Skin epidermis (tissue), 12 donors: ENCODE results near the gene IGDCC3.

Experiments used
- H3K27ac ChIP-seq, 21 experiments: fragments of 200-600 bp; sonication (generic) in 11 of 21; one replicate each; pipeline ENCODE4 v1.5.0; 2020; ENCODE audit warnings: mild to moderate bottlenecking in 3 of 21, inconsistent platforms in 2 of 21, moderate library complexity in 2 of 21
- H3K4me3 ChIP-seq, 7 experiments: fragments of 200-600 bp; sonication (generic) in 2 of 7; one replicate each; pipeline ENCODE4 v1.5.0; 2020; ENCODE audit warnings: inconsistent platforms in 2 of 7, mild to moderate bottlenecking in 2 of 7, moderate library complexity in 1 of 7

IGDCC3 gene

DNA sequence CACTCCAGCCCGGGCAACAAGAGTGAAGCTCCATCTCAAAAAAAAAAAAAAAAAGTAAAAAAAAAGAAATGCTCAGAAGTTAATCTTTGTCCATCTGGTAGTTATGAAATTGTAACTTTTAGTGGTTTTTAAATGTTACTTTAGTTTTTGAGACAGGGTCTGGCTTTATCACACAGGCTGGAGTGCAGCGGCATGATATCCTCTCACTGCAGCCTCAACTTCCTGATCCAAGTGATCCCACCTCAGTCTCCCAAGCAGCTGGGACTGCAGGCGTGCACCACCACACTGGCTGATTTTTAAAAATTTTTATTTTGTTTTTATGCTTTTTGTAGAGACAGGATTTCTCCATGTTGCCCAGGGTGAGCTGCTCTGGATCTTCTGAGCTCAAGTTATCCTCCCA lies 72.0 kb downstream of the IGDCC3 start:
- Histone ChIP-seq H3K27ac (peak overlapping the region in 1 of 21 experiments; percentile 94), H3K4me3 (no peak overlapping the region)

DNA sequence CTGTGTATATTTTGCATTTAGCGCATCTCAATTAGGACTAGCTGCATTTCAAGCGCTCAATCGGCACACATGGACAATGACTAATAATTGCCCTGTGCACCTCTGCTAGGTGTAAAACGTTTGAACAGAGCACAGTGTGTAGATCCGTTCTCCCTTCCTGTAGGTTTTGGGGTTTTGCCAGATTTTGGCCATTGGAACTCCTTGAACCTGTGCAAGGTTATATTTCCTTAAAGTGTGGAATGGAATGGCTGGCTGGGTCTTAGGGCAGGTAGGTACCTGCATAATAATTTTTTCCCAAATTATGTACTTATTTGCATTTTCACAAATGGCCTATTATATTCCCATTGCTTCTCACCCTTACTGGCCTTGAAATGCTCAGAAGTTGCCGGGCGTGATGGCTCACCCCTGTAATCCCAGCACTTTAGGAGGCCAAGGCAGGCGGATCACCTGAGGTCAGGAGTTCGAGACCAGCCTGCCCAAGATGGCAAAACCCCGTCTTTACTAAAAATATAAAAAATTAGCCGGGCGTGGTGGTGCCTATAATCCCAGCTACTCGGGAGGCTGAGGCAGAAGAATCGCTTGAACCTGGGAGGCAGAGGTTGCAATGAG lies 72.5 kb downstream of the IGDCC3 start:
- peak overlapping the region in 20 of 21 experiments; percentile 72 to 98 (median 90) for H3K27ac ChIP-seq
- H3K4me3 ChIP-seq: peak overlapping the region in 2 of 7 experiments; percentile 52 to 53

DNA sequence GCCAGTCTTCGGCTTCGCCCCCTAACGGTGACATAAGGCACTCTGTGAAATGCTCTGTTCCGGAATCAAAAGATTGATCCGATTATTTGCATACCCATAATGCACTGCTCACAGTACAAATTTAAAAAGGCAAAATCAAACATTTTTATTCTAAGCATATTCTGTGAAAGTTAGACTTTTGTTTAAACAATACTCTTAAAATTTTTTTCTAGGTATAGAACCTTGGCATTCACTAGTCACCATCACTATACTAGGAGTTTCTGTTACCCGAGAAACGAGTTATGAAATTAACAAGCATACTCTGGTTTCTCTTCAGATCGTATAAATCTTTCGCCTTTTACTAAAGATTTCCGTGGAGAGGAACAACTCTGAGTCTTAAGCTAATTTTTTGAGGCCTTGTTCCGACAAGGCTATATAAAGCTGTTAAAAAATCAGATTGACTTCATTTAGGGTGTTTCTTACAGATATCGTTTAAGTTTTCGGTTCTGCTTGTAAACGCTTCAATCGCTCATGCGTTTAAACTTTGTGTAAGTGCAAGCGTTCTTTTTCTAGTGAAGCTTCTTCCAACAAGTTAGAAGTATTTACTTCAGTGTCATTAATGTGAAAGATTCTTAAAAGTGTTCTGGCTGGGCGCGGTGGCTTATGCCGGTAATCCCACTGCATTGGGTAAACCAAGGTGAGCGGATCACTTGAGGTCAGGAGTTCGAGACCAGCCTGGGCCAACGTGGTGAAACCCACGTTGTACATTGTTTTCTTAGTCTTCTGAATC lies 73.2 kb downstream of the IGDCC3 start, which contains the start of gene RNU5B-1:
RNU5B-1 (plus strand) TSS at position 297 of the 769 bp plus-strand sequence.
- peak within 1 kb of the TSS; percentile 16 to 98 (median 90) for H3K27ac ChIP-seq
- peak within 1 kb of the TSS; percentile 32 to 53 (median 46) for H3K4me3 ChIP-seq

DNA sequence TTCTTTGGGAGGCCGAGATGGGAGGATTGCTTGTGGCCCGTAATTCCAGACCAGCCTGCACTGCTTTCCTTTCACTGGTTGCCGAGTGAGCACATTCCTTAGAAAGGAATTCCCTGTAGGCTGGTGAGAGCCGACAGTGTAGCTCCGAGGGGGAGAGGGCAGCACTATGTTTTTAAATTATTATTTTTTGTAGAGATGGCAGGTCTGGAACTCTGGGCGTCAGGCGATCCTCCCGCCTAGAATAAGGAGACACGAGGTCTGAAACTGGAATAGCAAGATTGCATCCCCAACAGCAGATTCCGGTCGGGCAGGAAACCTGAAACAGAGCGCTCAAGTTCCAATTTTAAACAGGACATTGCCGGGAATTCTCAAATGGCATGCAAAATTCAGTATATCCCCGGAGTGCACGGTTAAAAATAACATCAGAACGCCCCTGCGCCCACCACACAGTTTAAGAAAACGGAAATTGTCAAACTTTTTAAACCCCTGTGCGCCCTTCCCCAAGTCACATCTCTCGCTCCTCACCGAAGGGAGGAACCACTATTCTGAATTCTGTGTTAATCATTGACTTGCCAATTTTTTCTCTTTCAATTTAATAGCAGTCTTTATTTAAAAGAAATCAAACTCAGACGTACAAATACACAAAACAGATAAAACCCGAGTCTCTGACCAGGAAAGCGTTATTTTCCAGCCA lies 74.0 kb downstream of the IGDCC3 start:
- H3K4me3 ChIP-seq: peak overlapping the region; percentile 32 to 53 (median 46)

DNA sequence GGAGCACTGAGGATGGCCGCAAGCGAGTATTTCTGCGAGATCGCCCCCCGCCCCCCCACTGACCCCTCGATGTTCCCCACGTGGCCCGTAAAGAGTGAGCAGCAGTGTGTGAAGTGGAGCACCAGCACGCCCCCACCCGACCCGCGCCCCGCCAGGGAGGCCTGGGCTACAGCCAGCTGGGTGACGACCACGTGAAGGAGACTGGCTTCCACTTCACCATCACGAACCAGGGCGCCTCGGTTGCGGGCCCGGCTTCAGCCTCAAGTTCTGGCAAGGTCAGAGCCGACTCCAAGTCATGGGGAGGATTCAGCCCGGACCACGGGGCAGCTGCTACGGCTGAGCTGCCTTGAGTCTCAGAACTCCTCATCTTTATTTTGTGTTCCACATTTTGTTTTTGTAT lies 75.7 kb downstream of the IGDCC3 start:
- no peak overlapping the region for H3K27ac ChIP-seq
- no peak overlapping the region for H3K4me3 ChIP-seq

More for the DNA sequence above, 74.0 kb downstream of the IGDCC3 start:
- peak overlapping the region; percentile 16 to 98 (median 90) for H3K27ac ChIP-seq

DNA sequence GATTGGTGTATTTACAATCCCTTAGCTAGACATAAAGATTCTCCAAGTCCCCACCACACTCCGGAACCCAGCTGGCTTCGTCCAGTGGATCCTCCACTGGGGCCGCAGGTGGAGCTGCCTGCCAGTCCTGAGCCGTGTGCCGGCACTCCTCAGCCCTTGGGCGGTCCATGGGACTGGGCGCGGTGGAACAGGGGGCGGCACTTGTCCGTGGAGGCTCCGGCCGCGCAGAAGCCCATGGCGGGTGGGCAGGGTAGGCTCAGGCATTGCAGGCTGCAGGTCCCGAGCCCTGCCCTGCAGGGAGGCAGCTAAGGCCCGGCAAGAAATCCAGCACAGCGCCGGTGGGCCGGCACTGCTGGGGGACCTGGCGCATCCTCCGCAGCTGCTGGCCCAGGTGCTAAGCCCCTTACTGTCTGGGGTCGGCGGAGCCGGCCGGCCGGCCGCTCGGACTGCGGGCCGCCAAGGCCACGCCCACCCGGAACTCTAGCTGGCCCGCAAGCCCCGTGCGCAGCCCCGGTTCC lies 76.8 kb downstream of the IGDCC3 start:
- H3K27ac ChIP-seq: no peak overlapping the region
- H3K4me3 ChIP-seq: no peak overlapping the region

DNA sequence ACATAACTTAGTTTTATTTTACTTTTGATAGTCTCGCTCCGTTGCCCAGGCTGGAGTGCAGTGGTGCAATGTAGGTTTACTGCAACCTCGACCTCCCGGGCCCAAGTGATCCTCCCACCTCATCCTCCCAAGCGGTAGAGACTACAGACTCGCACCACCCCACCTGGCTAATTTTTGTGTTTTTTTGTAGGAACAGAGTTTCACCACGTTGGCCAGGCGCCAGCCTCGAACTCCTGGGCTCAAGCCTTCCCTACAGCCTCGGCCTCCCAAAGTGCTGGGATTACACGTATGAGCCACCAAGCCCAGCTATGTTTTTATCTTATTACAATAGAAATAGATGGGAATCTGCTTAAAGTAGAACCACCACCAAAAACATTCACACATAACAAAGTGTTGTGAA lies 79.1 kb downstream of the IGDCC3 start:
- H3K27ac ChIP-seq: peak overlapping the region in 1 of 21 experiments; percentile 76

DNA sequence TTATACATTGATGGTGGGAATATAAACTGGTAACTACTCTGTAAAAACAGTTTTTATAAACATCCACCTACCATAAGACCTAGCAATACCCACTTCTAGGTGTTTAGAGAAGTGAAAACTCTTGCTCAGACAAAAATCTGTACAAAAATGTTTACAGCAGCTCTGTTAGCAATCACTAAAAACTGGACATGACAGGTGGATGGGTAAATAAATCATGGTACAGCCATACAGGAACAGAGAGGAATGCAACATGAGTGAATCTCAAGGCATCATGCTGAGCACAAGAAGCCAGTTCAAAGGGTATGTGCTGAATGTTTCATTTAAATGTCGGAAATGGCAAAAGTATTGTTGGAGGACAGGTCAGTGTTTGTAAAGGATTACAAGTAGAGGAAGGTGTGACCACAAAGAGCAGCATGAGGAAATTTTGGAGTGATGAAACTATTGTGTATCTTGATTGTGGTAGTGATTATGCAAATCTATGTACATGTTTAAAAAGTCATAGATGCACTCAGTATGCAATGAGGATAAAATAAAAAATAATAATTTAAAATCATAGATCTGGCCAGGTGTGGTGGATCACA lies 84.8 kb downstream of the IGDCC3 start:
- Histone ChIP-seq H3K27ac (no peak overlapping the region), H3K4me3 (no peak overlapping the region)

More for the DNA sequence above, 79.1 kb downstream of the IGDCC3 start:
- H3K4me3 ChIP-seq: no peak overlapping the region

DNA sequence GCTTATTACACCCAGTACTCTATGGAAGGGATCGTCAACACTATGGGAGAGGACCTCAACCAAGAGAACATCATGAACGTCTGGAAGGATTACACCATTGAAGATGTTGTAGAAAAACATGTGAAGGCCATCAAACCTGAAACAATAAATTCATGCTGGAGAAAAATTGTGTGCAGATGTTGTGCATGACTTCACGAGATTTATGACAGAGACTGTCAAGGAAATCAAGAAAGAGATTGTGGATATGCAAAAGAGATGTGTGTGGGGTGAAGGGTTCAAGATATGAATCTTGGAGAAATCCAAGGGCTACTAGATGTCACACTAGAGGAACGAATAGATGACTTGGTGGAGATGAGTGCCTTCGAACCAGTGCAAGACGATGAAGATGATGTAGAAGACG lies 87.6 kb downstream of the IGDCC3 start:
- no peak overlapping the region for H3K4me3 ChIP-seq

DNA sequence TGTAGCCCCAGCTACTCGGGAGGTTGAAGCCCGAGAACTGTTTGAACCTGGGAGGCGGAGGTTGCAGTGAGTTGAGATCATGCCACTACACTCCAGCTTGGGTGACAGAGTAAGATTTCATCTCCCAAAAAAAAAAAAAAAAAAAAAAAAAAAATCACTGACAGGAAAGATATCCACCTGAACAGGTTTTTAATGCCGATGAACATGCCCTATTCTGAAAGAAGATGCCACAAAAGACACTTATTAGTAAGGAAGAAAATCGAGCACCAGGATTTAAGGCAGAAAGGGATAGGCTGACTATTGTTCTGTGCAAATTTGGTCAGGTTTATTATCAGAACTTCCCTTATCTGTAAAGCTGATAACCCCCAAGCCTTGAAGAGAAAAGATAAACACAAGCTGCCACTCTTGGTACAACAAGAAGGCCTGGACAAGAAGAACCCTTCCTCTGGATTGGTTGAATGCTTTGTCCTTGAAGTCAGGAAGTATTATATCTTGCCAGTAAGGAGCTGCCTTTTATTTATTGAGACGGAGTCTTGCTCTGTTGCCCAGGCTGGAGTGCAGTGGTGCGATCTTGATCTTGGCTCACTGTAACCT lies 88.4 kb downstream of the IGDCC3 start:
- no peak overlapping the region for H3K27ac ChIP-seq

More for the DNA sequence above, 87.6 kb downstream of the IGDCC3 start:
- H3K27ac ChIP-seq: no peak overlapping the region

DNA sequence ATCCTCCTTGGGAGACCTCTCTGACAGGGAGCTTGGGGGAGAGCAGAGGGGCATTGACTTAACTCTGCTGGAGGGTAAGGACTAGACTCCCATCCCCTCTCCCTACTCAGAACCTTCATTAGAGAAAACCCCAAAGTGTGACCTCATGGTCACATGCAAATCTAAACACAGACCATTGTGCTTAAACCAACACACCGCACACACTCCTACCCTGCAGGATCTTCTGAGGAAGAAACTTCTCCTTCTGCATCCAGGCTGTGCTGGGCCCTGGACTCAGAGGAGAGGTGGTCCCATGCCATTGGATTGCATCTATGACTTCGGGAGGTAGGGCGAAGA lies 90.3 kb downstream of the IGDCC3 start:
- Histone ChIP-seq H3K4me3 (peak overlapping the region in 2 of 7 experiments; percentile 55 to 82), H3K27ac (peak overlapping the region in 15 of 21 experiments; percentile 44 to 94 (median 90))

More for the DNA sequence above, 88.4 kb downstream of the IGDCC3 start:
- H3K4me3 ChIP-seq: no peak overlapping the region

DNA sequence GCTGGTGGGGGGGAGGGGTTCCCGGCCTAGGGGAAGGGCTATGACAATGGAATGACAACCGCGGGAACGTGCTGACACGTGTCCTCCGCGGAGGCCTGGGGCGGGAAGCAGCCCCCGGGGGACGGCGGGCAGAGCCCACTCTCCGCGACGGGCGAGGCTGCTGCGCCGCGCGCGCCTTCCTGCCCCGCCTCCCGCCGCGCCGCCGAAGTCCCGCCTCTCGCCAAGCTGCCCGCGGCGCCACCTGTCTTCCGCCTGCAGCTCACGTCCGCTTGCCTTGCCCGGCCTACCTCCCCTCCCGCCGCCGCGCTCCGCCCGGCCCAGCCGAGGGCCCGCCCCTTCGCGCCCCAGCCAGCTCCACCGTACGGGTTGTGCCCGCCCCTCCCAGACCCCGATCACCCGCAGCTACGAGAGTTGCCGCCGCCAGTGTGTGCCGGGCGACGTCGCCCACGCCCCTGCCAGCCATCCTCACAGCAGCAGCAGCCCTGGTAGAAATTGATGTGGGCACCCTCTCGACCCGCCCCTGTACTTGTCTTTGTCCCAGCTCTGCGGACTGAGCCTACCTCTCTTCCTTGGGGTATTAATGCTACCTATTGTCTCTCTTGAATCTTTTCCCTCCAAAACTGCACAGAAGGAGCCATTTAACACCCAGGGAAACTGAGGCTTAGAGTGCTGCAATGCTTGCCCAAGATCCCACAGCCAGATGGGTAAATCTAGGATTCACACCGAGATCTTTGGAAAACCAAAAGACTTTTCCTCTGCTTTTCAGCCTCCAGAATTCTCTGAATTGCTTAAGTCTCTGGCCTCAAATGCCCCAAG lies 90.9 kb downstream of the IGDCC3 start, which contains the start of gene PARP16:
PARP16 (minus strand) TSS at position 180 of the 816 bp plus-strand sequence. CDS start 457 bp downstream, outside the sequence.
- Histone ChIP-seq H3K4me3 (peak within 1 kb of the TSS; percentile 50 to 82 (median 62)), H3K27ac (peak within 1 kb of the TSS; percentile 64 to 94 (median 87))

DNA sequence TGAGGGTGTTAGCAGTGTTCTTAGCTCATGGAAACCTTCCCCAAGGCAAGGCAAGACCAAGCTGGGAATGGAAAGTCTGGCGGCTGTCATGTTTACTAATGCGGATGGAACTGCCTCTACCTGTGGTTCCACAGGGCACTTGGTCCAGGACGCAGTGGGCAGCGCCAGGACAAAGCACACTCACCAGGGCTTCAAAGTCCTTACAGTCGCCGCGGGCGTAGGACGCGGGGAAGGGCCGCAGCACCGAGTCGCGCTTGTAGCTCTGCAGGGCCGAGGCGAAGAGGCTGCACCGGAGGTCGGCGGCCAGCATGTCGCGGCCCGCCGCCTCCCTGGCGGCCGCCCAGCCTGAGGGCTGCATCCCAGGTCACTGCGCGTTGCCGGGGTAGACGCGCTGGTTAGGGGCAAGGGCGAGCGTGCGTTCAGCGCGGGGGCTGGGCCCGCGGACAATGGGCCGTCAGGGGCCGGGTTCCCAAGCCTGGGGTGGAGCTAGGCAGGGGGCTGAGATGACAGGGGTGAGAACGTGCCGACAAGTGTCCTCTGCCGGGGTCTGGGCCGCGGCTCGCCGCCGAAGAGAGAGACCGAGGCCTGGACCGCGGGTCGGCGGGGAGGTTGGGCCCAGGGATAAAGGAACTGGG lies 91.6 kb downstream of the IGDCC3 start:
- Histone ChIP-seq H3K4me3 (peak overlapping the region; percentile 50 to 82 (median 62)), H3K27ac (peak overlapping the region; percentile 64 to 94 (median 87))

DNA sequence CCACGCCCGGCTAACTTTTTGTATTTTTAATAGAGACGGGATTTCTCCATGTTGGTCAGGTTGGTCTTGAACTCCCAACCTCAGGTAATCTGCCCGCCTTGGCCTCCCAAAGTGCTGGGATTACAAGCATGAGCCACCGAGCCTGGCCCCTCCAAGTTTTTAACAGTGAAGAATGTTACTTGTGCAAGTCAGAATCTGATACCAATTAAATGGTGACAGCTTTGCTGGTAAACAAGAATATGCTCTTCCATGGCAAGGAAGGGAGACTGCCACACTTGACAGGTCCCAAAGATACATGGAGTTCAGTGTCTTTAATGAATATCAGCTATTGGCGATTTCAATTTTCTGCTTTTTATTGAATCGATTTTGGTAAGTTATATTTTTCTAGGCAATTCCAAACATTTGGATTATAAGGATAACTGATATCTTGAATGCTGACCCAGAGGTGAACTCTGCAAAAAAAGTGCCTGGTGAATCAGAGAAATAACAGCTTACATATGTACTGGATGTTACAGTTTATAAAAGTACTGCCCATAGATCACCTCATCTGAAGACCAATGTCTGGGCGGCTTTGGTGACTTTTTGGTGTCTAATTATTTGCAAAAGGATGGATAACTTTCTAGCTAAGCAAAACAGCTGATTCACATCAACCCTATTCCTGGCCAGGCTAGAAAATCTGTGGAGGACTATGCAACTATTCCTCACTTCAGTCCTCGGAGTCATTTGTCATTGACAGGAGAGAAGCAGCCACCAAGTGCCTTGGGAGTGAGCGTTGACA lies 92.3 kb downstream of the IGDCC3 start:
- Histone ChIP-seq H3K27ac (peak overlapping the region in 19 of 21 experiments; percentile 64 to 94 (median 87)), H3K4me3 (peak overlapping the region; percentile 50 to 82 (median 62))

DNA sequence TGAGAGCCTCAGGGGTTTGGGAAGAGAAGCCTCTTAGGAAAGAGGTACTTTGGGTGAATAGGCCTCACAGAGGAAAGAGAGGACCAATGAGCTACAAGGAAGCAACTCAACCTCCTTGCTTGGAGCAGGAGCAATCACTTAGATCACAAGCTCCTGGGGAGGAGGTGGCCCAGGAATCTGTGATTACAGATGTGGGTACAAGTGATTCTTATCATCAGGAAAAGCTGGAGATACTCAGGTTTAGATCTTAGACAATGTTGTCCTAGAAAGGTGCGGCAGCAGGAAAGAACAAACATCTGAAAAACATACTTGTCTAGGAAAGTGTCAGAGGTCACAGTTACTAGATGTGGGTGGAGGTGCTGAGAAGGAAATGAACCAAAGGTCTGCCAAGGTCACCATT lies 99.3 kb downstream of the IGDCC3 start:
- no peak overlapping the region for H3K4me3 ChIP-seq
- H3K27ac ChIP-seq: no peak overlapping the region
